GM12878 (cell line): ENCODE data around the gene ABI1. TPM values are rescaled to one million over a fixed set of nuclear protein-coding genes. Genes with fewer than 3 reads are reported as not detected.
A peak's percentile ranks its signal among the peaks of the same experiment; 100 is the strongest.

Experiments used
- ASH2L ChIP-seq: fragments of 300-600, 200-600 bp; sonication (generic); IDR thresholded peaks from 2 replicates; pipeline ENCODE4 v1.6.1; 2017; ENCODE audit warnings: low read depth, mild to moderate bottlenecking, borderline replicate concordance
- ATF7 ChIP-seq: fragments of 450-650 bp; IDR thresholded peaks from 2 replicates; pipeline ENCODE4 v1.6.1; 2016; ENCODE audit warnings: low read depth, mild to moderate bottlenecking
- BHLHE40 ChIP-seq, 2 experiments: fragments of 450-650 bp in 1 of 2; IDR thresholded peaks; 2 replicates each; pipeline ENCODE4 v1.6.1; 2011 to 2017; ENCODE audit warnings: low read depth in 2 of 2, borderline replicate concordance in 1 of 2, improper control_type of control experiment in 1 of 2, low read length in 1 of 2, mild to moderate bottlenecking in 1 of 2
- CHD1 ChIP-seq: IDR thresholded peaks from 2 replicates; pipeline ENCODE4 v1.6.1; 2012; ENCODE audit warnings: low read depth, low read length, improper control_type of control experiment
- CHD2 ChIP-seq: IDR thresholded peaks from 2 replicates; pipeline ENCODE4 v1.6.1; 2011; ENCODE audit warnings: low read depth, low read length, improper control_type of control experiment, borderline replicate concordance
- EED ChIP-seq: sonication (generic); IDR thresholded peaks from 2 replicates; pipeline ENCODE4 v1.6.1; 2016; ENCODE audit warnings: antibody characterized with exemption, low read depth
- HCFC1 ChIP-seq: fragments of 150-350 bp; IDR thresholded peaks from 2 replicates; pipeline ENCODE4 v1.6.1; 2014; ENCODE audit warnings: low read length
- IRF4 ChIP-seq: IDR thresholded peaks from 2 replicates; pipeline ENCODE4 v1.6.1; 2011; ENCODE audit warnings: low read depth, low read length
- KAT2A ChIP-seq: conservative IDR thresholded peaks from 2 replicates; pipeline ENCODE4 v1.6.1; 2011; ENCODE audit warnings: low read depth, low read length; ENCODE audit not compliant: control insufficient read depth
- KDM1A ChIP-seq: fragments of 200-600 bp; sonication (generic); IDR thresholded peaks from 2 replicates; pipeline ENCODE4 v1.6.1; 2016; ENCODE audit warnings: borderline replicate concordance
- NBN ChIP-seq: fragments of 450-650 bp; IDR thresholded peaks from 2 replicates; pipeline ENCODE4 v1.6.1; 2016
- POLR2AphosphoS2 ChIP-seq: IDR thresholded peaks from 2 replicates; pipeline ENCODE4 v1.6.1; 2011; ENCODE audit warnings: low read depth, mild to moderate bottlenecking, low read length, improper control_type of control experiment, moderate library complexity
- POU2F2 ChIP-seq: IDR thresholded peaks from 3 replicates; pipeline ENCODE4 v1.6.1; 2011; ENCODE audit warnings: low read depth, mild to moderate bottlenecking, low read length, borderline replicate concordance
- RB1 ChIP-seq: fragments of 450-650 bp; formaldehyde crosslinking; IDR thresholded peaks from 2 replicates; pipeline ENCODE4 v1.6.1; 2017; ENCODE audit warnings: mild to moderate bottlenecking, borderline replicate concordance
- RELA ChIP-seq: fragments of 450-650 bp; IDR thresholded peaks from 2 replicates; pipeline ENCODE4 v1.8.0; 2014; ENCODE audit warnings: borderline replicate concordance; ENCODE audit not compliant: partially characterized antibody
- SPI1 ChIP-seq: IDR thresholded peaks from 2 replicates; pipeline ENCODE4 v1.6.1; 2011; ENCODE audit warnings: low read depth, mild to moderate bottlenecking, low read length, moderate library complexity, borderline replicate concordance; ENCODE audit not compliant: insufficient read depth
- TCF3 ChIP-seq: IDR thresholded peaks from 2 replicates; pipeline ENCODE4 v1.6.1; 2012; ENCODE audit warnings: low read depth, mild to moderate bottlenecking, low read length, borderline replicate concordance; ENCODE audit not compliant: insufficient read depth
- YBX1 ChIP-seq: fragments of 450-650 bp; IDR thresholded peaks from 2 replicates; pipeline ENCODE4 v1.6.1; 2016; ENCODE audit warnings: antibody characterized with exemption
- ZNF384 ChIP-seq: IDR thresholded peaks from 2 replicates; pipeline ENCODE4 v1.6.1; 2012; ENCODE audit warnings: low read depth, mild to moderate bottlenecking, low read length, improper control_type of control experiment, borderline replicate concordance
- polyA plus RNA-seq, 11 experiments: library from polyadenylated mRNA; depleted of rRNA in 4 of 11; unstranded in 6 of 11; stranded (reverse) in 5 of 11; fragments of >200 nt; fragmentation: Nextera tagmentation in 4 of 11; fragmentation: Illumina TruSeq in 1 of 11; extraction: Ambion mirVana in 4 of 11; extraction: Trizol in 1 of 11; gene quantifications; 1 replicate in 1 of 11; 2 replicates in 10 of 11; pipeline versions ENCODE4 v1.2.1 to v1.2.3, GENCODE V29; 2011 to 2016; ENCODE audit warnings: inconsistent platforms in 2 of 11, missing spikeins in 2 of 11, low read depth in 1 of 11
- total RNA-seq, 4 experiments: library from RNA; depleted of rRNA in 3 of 4; stranded (reverse); fragments of >200 nt in 3 of 4; fragmentation: Illumina TruSeq in 1 of 4; extraction: Trizol in 1 of 4; gene quantifications; 2 replicates each; pipeline versions ENCODE4 v1.2.1 to v1.2.3, GENCODE V29; 2013 to 2021
- TF ChIP-seq, protein P1 (sequence below): fragments of 150-350 bp; IDR thresholded peaks from 2 replicates; pipeline ENCODE4 v1.6.1; 2016; ENCODE audit warnings: low read depth, low read length
- TF ChIP-seq, protein P2 (sequence below): IDR thresholded peaks from 2 replicates; pipeline ENCODE4 v1.6.1; 2011; ENCODE audit warnings: borderline replicate concordance, low read depth, mild to moderate bottlenecking, moderate library complexity, mixed read lengths, low read length; ENCODE audit not compliant: insufficient read depth; ENCODE audit errors: extremely low read length
- TF ChIP-seq, protein P3 (sequence below): IDR thresholded peaks from 2 replicates; pipeline ENCODE4 v1.6.1; 2012; ENCODE audit warnings: low read depth, low read length, improper control_type of control experiment
- TF ChIP-seq, protein P4 (sequence below): fragments of 450-650 bp; IDR thresholded peaks from 2 replicates; pipeline ENCODE4 v1.6.1; 2017; ENCODE audit warnings: borderline replicate concordance

The ABI1 gene
- total and polyA plus RNA-seq, 10 of the 15 experiments (the other 5 are each of a cell fraction or from before 2014, with no cell fraction given) = 31.2 to 73.2 (median 50.7) TPM

DNA sequence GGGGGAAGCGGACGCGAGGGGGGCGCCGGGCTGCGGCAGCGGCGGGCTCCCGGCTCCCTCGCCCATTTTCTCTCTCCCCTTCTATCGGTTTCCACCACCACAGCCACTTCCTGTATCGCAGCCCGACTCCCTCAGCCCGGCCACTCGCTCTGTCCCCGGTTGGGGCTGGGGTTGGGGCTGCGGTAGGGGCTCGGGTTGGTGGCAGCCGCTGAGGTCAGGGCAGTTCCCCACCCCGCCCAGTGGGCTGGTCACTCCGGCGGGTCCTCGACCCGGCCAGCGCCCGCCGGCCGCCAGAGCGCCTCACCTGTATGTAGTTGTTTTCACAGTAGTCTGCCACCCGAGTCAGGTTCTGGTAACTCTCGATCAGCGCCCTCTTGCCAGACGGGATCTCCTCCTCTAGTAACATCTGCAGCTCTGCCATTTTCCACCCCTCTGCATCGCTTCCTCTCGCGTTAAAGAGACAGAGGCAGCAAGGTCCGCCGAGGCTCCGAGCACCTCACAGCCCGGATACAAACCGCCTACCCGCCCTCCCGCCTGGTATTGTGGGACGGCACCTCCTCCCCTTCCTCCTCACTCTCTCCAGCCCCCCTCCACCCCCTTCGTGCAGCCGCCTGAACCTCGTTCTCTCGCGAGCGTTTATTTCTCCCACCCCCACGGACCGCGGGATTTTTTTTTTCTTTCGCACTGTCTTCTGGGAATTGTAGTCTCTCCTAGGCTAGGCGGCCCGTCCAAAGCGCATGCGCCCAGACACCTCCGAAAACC is at the start of gene ABI1 (continued):
- TF ChIP-seq, protein P1, sequence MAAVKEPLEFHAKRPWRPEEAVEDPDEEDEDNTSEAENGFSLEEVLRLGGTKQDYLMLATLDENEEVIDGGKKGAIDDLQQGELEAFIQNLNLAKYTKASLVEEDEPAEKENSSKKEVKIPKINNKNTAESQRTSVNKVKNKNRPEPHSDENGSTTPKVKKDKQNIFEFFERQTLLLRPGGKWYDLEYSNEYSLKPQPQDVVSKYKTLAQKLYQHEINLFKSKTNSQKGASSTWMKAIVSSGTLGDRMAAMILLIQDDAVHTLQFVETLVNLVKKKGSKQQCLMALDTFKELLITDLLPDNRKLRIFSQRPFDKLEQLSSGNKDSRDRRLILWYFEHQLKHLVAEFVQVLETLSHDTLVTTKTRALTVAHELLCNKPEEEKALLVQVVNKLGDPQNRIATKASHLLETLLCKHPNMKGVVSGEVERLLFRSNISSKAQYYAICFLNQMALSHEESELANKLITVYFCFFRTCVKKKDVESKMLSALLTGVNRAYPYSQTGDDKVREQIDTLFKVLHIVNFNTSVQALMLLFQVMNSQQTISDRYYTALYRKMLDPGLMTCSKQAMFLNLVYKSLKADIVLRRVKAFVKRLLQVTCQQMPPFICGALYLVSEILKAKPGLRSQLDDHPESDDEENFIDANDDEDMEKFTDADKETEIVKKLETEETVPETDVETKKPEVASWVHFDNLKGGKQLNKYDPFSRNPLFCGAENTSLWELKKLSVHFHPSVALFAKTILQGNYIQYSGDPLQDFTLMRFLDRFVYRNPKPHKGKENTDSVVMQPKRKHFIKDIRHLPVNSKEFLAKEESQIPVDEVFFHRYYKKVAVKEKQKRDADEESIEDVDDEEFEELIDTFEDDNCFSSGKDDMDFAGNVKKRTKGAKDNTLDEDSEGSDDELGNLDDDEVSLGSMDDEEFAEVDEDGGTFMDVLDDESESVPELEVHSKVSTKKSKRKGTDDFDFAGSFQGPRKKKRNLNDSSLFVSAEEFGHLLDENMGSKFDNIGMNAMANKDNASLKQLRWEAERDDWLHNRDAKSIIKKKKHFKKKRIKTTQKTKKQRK = no peak
- TF ChIP-seq EED (no peak; the same call in none of the 2 replicates), NBN (peak; percentile 88), ASH2L (0 out of 2 replicates have a peak, but pooled peaks have one; percentile 77), KDM1A (no peak), RELA (peak; percentile 24), ZNF384 (peak; percentile 99), KAT2A (no peak), CHD1 (0 out of 2 replicates have a peak, but pooled peaks have one; percentile 27), POLR2AphosphoS2 (peak; percentile 63), IRF4 (no peak), YBX1 (no peak), TCF3 (no peak), RB1 (peak; percentile 34; the same call in 1 of the 2 replicates), ATF7 (peak; percentile 59), CHD2 (peak; percentile 99), SPI1 (peak; percentile 49; the same call in 1 of the 2 replicates), POU2F2 (peak; percentile 75; the same call in 2 of the 3 replicates), HCFC1 (peak; percentile 87), BHLHE40 (IDR thresholded peaks at IDR 0.05; ENCODE audit: borderline replicate concordance in 1 of 2, low read depth in 2 of 2, low read length in 1 of 2) (peak; percentile 39 to 60; a peak in 1 of 4 replicates)
- TF ChIP-seq, protein P2, sequence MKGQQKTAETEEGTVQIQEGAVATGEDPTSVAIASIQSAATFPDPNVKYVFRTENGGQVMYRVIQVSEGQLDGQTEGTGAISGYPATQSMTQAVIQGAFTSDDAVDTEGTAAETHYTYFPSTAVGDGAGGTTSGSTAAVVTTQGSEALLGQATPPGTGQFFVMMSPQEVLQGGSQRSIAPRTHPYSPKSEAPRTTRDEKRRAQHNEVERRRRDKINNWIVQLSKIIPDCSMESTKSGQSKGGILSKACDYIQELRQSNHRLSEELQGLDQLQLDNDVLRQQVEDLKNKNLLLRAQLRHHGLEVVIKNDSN = no peak
- TF ChIP-seq, protein P3, sequence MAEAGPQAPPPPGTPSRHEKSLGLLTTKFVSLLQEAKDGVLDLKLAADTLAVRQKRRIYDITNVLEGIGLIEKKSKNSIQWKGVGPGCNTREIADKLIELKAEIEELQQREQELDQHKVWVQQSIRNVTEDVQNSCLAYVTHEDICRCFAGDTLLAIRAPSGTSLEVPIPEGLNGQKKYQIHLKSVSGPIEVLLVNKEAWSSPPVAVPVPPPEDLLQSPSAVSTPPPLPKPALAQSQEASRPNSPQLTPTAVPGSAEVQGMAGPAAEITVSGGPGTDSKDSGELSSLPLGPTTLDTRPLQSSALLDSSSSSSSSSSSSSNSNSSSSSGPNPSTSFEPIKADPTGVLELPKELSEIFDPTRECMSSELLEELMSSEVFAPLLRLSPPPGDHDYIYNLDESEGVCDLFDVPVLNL = peak; percentile 61
- TF ChIP-seq, protein P4, sequence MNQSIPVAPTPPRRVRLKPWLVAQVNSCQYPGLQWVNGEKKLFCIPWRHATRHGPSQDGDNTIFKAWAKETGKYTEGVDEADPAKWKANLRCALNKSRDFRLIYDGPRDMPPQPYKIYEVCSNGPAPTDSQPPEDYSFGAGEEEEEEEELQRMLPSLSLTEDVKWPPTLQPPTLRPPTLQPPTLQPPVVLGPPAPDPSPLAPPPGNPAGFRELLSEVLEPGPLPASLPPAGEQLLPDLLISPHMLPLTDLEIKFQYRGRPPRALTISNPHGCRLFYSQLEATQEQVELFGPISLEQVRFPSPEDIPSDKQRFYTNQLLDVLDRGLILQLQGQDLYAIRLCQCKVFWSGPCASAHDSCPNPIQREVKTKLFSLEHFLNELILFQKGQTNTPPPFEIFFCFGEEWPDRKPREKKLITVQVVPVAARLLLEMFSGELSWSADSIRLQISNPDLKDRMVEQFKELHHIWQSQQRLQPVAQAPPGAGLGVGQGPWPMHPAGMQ = peak; percentile 82; the same call in 1 of the 2 replicates
